Astrocyte (in vitro differentiated cells and primary cell): Measurements from ENCODE around the gene TMOD3. TPM values are rescaled to one million over a fixed set of nuclear protein-coding genes. Genes with fewer than 3 reads are reported as not detected.

Source experiments
- DNase-seq: peaks from one replicate; pipeline ENCODE4 v3.0.0-alpha.2; 2010; ENCODE audit warnings: low read depth
- FAIRE-seq: peaks from 2 replicates; lab custom pipeline; 2011; peaks lifted over from hg19 to GRCh38; lab: Jason Lieb, UNC
- H2AFZ ChIP-seq: 2 replicates; pipeline ENCODE4 v1.6.0; 2012; ENCODE audit warnings: low read depth, low read length, inconsistent platforms
- H3K27ac ChIP-seq: 2 replicates; pipeline ENCODE4 v1.5.1; 2011; ENCODE audit warnings: low read depth, low read length, inconsistent platforms
- H3K27me3 ChIP-seq: 2 replicates; pipeline ENCODE4 v1.6.0; 2011; ENCODE audit warnings: low read length, inconsistent platforms; ENCODE audit not compliant: insufficient read depth
- H3K36me3 ChIP-seq: 2 replicates; pipeline ENCODE4 v1.5.1; 2011; ENCODE audit warnings: low read length, inconsistent platforms; ENCODE audit not compliant: insufficient read depth
- H3K4me1 ChIP-seq: 2 replicates; pipeline ENCODE4 v1.5.1; 2011; ENCODE audit warnings: low read length, inconsistent platforms; ENCODE audit not compliant: insufficient read depth
- H3K4me2 ChIP-seq: 2 replicates; pipeline ENCODE4 v1.6.0; 2012; ENCODE audit warnings: low read length, inconsistent platforms
- H3K4me3 ChIP-seq: 2 replicates; pipeline ENCODE4 v1.5.1; 2011; ENCODE audit warnings: low read depth, mild to moderate bottlenecking, low read length, inconsistent platforms; ENCODE audit not compliant: insufficient read depth
- H3K79me2 ChIP-seq: 2 replicates; pipeline ENCODE4 v1.6.0; 2012; ENCODE audit warnings: mild to moderate bottlenecking, low read length, inconsistent platforms; ENCODE audit not compliant: insufficient read depth
- H3K9ac ChIP-seq: 2 replicates; pipeline ENCODE4 v1.6.0; 2012; ENCODE audit warnings: mild to moderate bottlenecking, low read length, inconsistent platforms
- H3K9me3 ChIP-seq: 2 replicates; pipeline ENCODE4 v1.5.1; 2012; ENCODE audit warnings: low read depth, mild to moderate bottlenecking, low read length, inconsistent platforms; ENCODE audit not compliant: insufficient read depth
- H4K20me1 ChIP-seq: 2 replicates; pipeline ENCODE4 v1.6.0; 2012; ENCODE audit warnings: low read length, inconsistent platforms; ENCODE audit not compliant: insufficient read depth
- H3K27ac Mint-ChIP-seq: one replicate; pipeline ENCODE4 v1.8.0; 2021; ENCODE audit warnings: mild to moderate bottlenecking, mixed read lengths; ENCODE audit not compliant: unreplicated experiment
- H3K27me3 Mint-ChIP-seq: one replicate; pipeline ENCODE4 v1.8.0; 2021; ENCODE audit warnings: low read depth, mixed read lengths; ENCODE audit not compliant: unreplicated experiment
- H3K36me3 Mint-ChIP-seq: one replicate; pipeline ENCODE4 v1.8.0; 2021; ENCODE audit warnings: low read depth, mixed read lengths; ENCODE audit not compliant: unreplicated experiment
- H3K4me1 Mint-ChIP-seq: one replicate; pipeline ENCODE4 v1.8.0; 2021; ENCODE audit warnings: low read depth, mixed read lengths; ENCODE audit not compliant: unreplicated experiment
- H3K4me3 Mint-ChIP-seq: one replicate; pipeline ENCODE4 v1.8.0; 2021; ENCODE audit warnings: mild to moderate bottlenecking, moderate library complexity, mixed read lengths; ENCODE audit not compliant: unreplicated experiment
- H3K9me3 Mint-ChIP-seq: one replicate; pipeline ENCODE4 v1.8.0; 2021; ENCODE audit warnings: mild to moderate bottlenecking, mixed read lengths; ENCODE audit not compliant: unreplicated experiment
- CTCF ChIP-seq: IDR thresholded peaks from 2 replicates; pipeline ENCODE4 v1.5.1; 2011; ENCODE audit warnings: low read depth, mild to moderate bottlenecking, inconsistent platforms, low read length, moderate library complexity; ENCODE audit not compliant: insufficient read depth
- EZH2 ChIP-seq: IDR thresholded peaks from 2 replicates; pipeline ENCODE4 v1.6.1; 2012; ENCODE audit warnings: mild to moderate bottlenecking, low read length, inconsistent platforms; ENCODE audit not compliant: insufficient read depth
- total RNA-seq: library from RNA; stranded (reverse); gene quantifications from 2 replicates; pipeline ENCODE4 v1.2.1, GENCODE V29; 2021

TMOD3 gene
- total RNA-seq, 1 donor from 2014 or later = 65.2 TPM

GRCh38 chr15:51846066-51846462 lies 16.6 kb downstream of the TMOD3 start:
- no peaks in the 10 kb centered on the region for H3K36me3 ChIP-seq
- peak overlapping the region; percentile 81 for H3K27ac ChIP-seq
- peak overlapping the region; percentile 61 for H3K9ac ChIP-seq
- Mint-ChIP-seq H3K27ac (peak overlapping the region; percentile 78), H3K4me3 (peak overlapping the region; percentile 18), H3K4me1 (peaks cover 43% of the 10 kb centered on the region), H3K36me3 (peaks cover 4% of the 10 kb centered on the region), H3K27me3 (no peaks in the 10 kb centered on the region), H3K9me3 (no peaks in the 10 kb centered on the region)
- peaks cover 47% of the 10 kb centered on the region for H3K4me1 ChIP-seq
- H3K4me2 ChIP-seq = peak overlapping the region; percentile 79
- H3K79me2 ChIP-seq = peaks cover 93% of the 10 kb centered on the region
- FAIRE-seq (no peak), DNase-seq (no peak)
- no peak overlapping the region for H2AFZ ChIP-seq
- TF ChIP-seq EZH2 (no peak), CTCF (no peak)
- H3K27me3 ChIP-seq = no peaks in the 10 kb centered on the region
- H3K4me3 ChIP-seq = peak overlapping the region; percentile 38
- peaks cover 82% of the 10 kb centered on the region for H4K20me1 ChIP-seq
- no peaks in the 10 kb centered on the region for H3K9me3 ChIP-seq

GRCh38 chr15:51846463-51847230 lies 17.2 kb downstream of the TMOD3 start:
- Mint-ChIP-seq H3K4me1 (peaks cover 43% of the 10 kb centered on the region), H3K36me3 (peaks cover 4% of the 10 kb centered on the region), H3K9me3 (no peaks in the 10 kb centered on the region), H3K27ac (peak overlapping the region; percentile 78), H3K27me3 (no peaks in the 10 kb centered on the region), H3K4me3 (peak overlapping the region; percentile 18)
- Histone ChIP-seq H3K9me3 (no peaks in the 10 kb centered on the region), H3K4me1 (peaks cover 47% of the 10 kb centered on the region), H3K27me3 (no peaks in the 10 kb centered on the region), H3K9ac (peak overlapping the region; percentile 61), H3K27ac (peak overlapping the region; percentile 81), H3K36me3 (no peaks in the 10 kb centered on the region), H3K79me2 (peaks cover 93% of the 10 kb centered on the region), H3K4me3 (peak overlapping the region; percentile 38), H3K4me2 (peak overlapping the region; percentile 79), H2AFZ (no peak overlapping the region), H4K20me1 (peaks cover 77% of the 10 kb centered on the region)
- peak; percentile 20 for FAIRE-seq
- no peak for TF ChIP-seq EZH2
- TF ChIP-seq CTCF = no peak
- peak; percentile 80 for DNase-seq

GRCh38 chr15:51848811-51849210 lies 19.4 kb downstream of the TMOD3 start:
- FAIRE-seq = no peak
- Mint-ChIP-seq H3K27ac (no peak overlapping the region), H3K4me1 (peaks cover 29% of the 10 kb centered on the region), H3K27me3 (no peaks in the 10 kb centered on the region), H3K9me3 (no peaks in the 10 kb centered on the region), H3K36me3 (peaks cover 4% of the 10 kb centered on the region), H3K4me3 (no peak overlapping the region)
- Histone ChIP-seq H3K27me3 (no peaks in the 10 kb centered on the region), H3K9ac (no peak overlapping the region), H3K36me3 (no peaks in the 10 kb centered on the region), H4K20me1 (peaks cover 75% of the 10 kb centered on the region), H3K27ac (no peak overlapping the region), H3K4me3 (no peak overlapping the region), H3K79me2 (peaks cover 93% of the 10 kb centered on the region), H3K4me1 (peaks cover 30% of the 10 kb centered on the region), H2AFZ (no peak overlapping the region), H3K9me3 (no peaks in the 10 kb centered on the region), H3K4me2 (no peak overlapping the region)
- DNase-seq = no peak
- TF ChIP-seq CTCF = no peak
